ENCODE data around the gene LUC7L. TPM values are rescaled to one million over a fixed set of nuclear protein-coding genes. Genes with fewer than 3 reads are reported as not detected.

Gene LUC7L
- total RNA-seq, 1 experiment from 2014 or later, result 74.1 TPM

DNA sequence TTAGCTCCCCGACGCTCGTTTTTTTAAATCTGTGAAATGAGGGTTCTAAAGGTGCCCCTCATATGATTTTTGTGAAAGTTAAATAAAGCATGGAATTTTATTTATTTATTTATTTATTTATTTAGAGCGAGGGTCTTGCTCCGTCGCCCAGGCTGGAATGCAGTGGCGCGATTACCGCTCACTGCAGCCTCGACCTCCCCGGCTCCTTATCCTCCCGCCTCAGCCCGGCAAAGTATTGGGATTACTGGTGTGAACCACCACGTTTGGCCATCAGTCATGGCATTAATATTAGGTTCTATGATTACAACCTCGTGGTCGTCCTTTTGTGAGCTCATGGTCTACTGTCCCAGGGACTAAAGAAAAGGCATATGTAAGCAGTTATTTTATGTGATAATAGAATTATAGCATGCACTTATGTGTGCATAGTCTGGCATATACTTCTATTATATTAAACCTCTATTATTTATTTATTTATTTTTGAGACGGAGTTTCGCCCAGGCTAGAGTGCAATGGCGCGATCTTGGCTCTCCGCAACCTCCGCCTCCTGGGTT is 557 bp upstream of the LUC7L start:
- BruUV-seq (replicated peaks), result no TSS peak

DNA sequence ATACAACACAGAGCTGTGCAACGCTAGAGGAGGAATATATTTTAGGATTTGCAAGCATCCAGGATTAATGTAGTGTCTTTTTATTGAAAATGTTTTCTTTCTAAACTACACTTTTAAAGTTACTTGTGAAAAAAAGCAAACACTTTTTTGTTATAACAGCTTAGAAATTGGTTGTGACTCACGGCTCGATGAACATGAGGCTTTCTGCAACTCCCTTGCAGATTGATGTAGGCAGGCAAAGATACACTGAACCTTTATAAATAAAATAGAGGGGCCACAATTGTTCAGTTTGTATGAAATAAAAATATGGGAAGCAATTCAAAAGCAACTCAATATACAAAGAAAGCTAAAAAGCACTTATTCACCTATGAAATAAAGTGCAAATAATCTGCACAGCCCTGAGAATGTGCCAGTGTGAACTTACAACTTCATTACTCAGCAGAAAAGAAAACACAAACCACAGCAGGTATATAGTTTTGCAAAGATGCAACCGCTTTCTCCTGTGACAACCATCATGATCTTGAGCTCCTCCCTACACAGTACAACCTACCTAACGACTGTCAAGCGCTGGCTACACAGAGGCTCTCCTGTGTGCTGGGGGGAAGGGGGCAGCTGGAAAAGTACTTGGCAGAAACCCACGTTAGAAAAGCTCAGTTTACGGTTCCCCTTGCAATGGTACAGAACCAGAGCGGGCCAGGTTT is 948 bp downstream of the LUC7L start:
- POLR2A ChIA-PET, result interaction anchor here (0.6 to 3.0 kb wide), 11 partner anchors 10 to 415 kb away, joined by 3 to 16 read pairs (median 5); partner anchors contain the start of gene AXIN1
- CTCF ChIA-PET, result interaction anchor here (0.6 to 1.8 kb wide), 14 partner anchors 9 to 162 kb away, joined by 3 to 8 read pairs (median 4); no protein-coding TSS in a partner anchor
- H3K4me3 Mint-ChIP-seq (ENCODE audit: unreplicated experiment), result peak overlapping the region; percentile 87
- TF ChIP-seq, protein P1, sequence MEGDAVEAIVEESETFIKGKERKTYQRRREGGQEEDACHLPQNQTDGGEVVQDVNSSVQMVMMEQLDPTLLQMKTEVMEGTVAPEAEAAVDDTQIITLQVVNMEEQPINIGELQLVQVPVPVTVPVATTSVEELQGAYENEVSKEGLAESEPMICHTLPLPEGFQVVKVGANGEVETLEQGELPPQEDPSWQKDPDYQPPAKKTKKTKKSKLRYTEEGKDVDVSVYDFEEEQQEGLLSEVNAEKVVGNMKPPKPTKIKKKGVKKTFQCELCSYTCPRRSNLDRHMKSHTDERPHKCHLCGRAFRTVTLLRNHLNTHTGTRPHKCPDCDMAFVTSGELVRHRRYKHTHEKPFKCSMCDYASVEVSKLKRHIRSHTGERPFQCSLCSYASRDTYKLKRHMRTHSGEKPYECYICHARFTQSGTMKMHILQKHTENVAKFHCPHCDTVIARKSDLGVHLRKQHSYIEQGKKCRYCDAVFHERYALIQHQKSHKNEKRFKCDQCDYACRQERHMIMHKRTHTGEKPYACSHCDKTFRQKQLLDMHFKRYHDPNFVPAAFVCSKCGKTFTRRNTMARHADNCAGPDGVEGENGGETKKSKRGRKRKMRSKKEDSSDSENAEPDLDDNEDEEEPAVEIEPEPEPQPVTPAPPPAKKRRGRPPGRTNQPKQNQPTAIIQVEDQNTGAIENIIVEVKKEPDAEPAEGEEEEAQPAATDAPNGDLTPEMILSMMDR (IDR thresholded peaks at IDR 0.05; ENCODE audit: unreplicated experiment), result no peak
- H3K4me1 Mint-ChIP-seq (ENCODE audit: insufficient read depth, unreplicated experiment), result peaks cover 5% of the 10 kb centered on the region
- intact Hi-C loops (cut with micrococcal nuclease), result loop anchor here (2.0 kb wide), 1 partner anchor 134 kb away; no protein-coding TSS in a partner anchor
- peak overlapping the region; percentile 84 for H3K27ac Mint-ChIP-seq (ENCODE audit: low read depth, unreplicated experiment)
- DNase-seq (ENCODE audit: unreplicated experiment), result peak; percentile 16
- H3K36me3 Mint-ChIP-seq (ENCODE audit: insufficient read depth, unreplicated experiment), result peaks cover 56% of the 10 kb centered on the region
- H3K27me3 Mint-ChIP-seq (ENCODE audit: insufficient read depth, unreplicated experiment), result no peaks in the 10 kb centered on the region
- H3K9me3 Mint-ChIP-seq (ENCODE audit: unreplicated experiment), result no peaks in the 10 kb centered on the region
- BruUV-seq (replicated peaks), result TSS peak; percentile 39

More for the DNA sequence above, 557 bp upstream of the LUC7L start:
- Mint-ChIP-seq H3K4me1 (ENCODE audit: insufficient read depth, unreplicated experiment) (peaks cover 5% of the 10 kb centered on the region), H3K9me3 (ENCODE audit: unreplicated experiment) (no peaks in the 10 kb centered on the region), H3K27ac (ENCODE audit: low read depth, unreplicated experiment) (peak overlapping the region; percentile 84), H3K4me3 (ENCODE audit: unreplicated experiment) (peak overlapping the region; percentile 87), H3K36me3 (ENCODE audit: insufficient read depth, unreplicated experiment) (peaks cover 41% of the 10 kb centered on the region), H3K27me3 (ENCODE audit: insufficient read depth, unreplicated experiment) (no peaks in the 10 kb centered on the region)
- intact Hi-C loops (cut with micrococcal nuclease), result loop anchor here (2.0 kb wide), 1 partner anchor 133 kb away; no protein-coding TSS in a partner anchor
- TF ChIP-seq, protein P1 (IDR thresholded peaks at IDR 0.05; ENCODE audit: unreplicated experiment), result no peak
- DNase-seq (ENCODE audit: unreplicated experiment), result no peak
- ChIA-PET CTCF (interaction anchor here (0.8 kb wide), 1 partner anchor 14 kb away, joined by 4 read pairs; no protein-coding TSS in a partner anchor), POLR2A (interaction anchor here (0.7 to 3.0 kb wide), 7 partner anchors 11 to 154 kb away, joined by 3 to 16 read pairs (median 5); partner anchors contain the start of gene AXIN1)

DNA sequence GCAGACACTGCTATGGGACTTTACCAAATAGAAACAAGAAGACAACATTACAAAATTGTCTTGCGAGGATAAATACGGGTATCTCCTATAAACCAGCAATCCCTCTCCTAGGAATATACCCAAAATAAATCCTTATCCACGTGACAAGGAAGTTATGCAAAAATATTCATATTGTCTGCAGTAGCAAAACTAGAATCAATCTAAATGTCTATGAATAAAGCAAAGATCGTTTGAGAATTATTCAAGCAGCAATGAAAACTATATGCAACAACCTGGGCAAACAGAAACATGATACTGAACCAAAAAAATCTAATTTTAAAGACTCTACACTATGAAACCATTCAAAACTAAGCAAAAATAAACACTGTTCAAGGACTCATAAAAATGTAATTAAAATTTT is 9.2 kb downstream of the LUC7L start:
- BruUV-seq (replicated peaks), result no TSS peak

More for the DNA sequence above, 9.2 kb downstream of the LUC7L start:
- ChIA-PET CTCF (interaction anchor here (0.6 to 1.8 kb wide), 2 partner anchors 16 to 144 kb away, joined by 3 to 5 read pairs; no protein-coding TSS in a partner anchor), POLR2A (interaction anchor here (1.0 to 3.0 kb wide), 3 partner anchors 8 to 20 kb away, joined by 3 to 13 read pairs (median 6); partner anchors contain the start of genes FAM234A and LUC7L)
- no peak overlapping the region for H3K27ac Mint-ChIP-seq (ENCODE audit: low read depth, unreplicated experiment)
- H3K9me3 Mint-ChIP-seq (ENCODE audit: unreplicated experiment), result no peaks in the 10 kb centered on the region
- H3K36me3 Mint-ChIP-seq (ENCODE audit: insufficient read depth, unreplicated experiment), result peaks cover 92% of the 10 kb centered on the region
- H3K4me1 Mint-ChIP-seq (ENCODE audit: insufficient read depth, unreplicated experiment), result no peaks in the 10 kb centered on the region
- H3K27me3 Mint-ChIP-seq (ENCODE audit: insufficient read depth, unreplicated experiment), result no peaks in the 10 kb centered on the region
- intact Hi-C loops (cut with micrococcal nuclease), result no loop called here
- TF ChIP-seq, protein P1 (IDR thresholded peaks at IDR 0.05; ENCODE audit: unreplicated experiment), result no peak
- no peak for DNase-seq (ENCODE audit: unreplicated experiment)
- no peak overlapping the region for H3K4me3 Mint-ChIP-seq (ENCODE audit: unreplicated experiment)
